GM18499 (cell line): ENCODE data around the gene CAPZB.

Experiments
- ATAC-seq: cut with Tn5 transposase; IDR thresholded peaks from one replicate; pipeline ENCODE4 v1.9.1; 2021; ENCODE audit warnings: moderate number of reproducible peaks; ENCODE audit not compliant: insufficient read depth, unreplicated experiment

CAPZB gene

DNA sequence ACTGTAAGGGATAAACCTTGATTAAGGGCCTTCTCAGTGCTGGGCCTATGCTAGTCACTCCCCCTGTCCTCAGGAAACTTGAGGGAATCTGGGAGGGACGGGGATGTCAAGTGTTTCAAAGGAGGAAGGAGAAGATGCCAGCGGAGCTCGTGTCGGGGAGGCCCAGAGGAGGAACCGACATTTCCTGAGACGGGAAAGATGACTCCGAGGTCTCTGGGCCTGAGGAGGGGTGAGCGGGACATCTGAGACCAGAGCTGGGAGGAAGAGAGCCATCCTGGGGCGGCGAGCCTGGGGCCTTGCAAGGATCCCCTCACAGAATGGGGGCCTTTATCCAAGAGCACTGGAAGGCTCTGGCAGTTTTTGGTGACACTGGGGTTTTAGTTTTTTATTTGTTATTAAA is 162.9 kb downstream of the CAPZB start:
- no peak for ATAC-seq

DNA sequence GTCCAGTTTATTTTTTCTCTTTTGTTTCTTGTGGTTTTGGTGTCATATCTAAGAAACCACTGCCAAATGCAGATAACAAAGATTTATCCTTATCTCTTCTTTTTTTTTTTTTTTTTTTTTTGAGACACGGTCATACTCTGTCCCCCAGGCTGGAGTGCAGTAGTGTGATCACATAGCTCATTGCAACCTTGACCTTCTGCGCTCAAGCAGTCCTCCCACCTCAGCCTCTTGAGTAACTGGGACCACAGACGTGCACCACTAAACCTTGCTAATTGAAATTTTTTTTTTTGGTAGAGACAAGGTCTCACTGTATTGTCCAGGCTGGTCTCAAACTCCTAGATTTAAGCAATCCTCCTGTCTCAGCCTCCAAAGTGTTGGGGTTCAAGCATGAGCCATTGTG is 164.3 kb downstream of the CAPZB start:
- ATAC-seq: no peak

DNA sequence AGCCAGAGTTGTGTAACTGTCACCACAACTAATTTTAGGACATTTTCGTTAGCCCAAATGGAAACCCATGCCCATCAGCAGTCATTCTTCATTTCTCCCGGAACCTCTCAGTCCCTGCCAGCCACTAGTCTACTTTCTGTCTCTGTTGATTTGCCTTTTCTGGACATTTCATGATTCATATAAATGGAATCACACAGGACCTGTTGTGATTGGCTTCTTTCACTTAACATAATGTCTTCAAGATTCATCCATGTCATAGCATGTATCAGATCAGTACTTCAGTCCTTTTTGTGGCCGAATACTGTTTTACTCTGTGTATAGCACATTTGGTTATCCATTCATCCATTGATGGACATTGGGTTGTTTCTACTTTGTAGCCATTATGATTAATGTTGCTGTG is 166.1 kb downstream of the CAPZB start:
- no peak for ATAC-seq

DNA sequence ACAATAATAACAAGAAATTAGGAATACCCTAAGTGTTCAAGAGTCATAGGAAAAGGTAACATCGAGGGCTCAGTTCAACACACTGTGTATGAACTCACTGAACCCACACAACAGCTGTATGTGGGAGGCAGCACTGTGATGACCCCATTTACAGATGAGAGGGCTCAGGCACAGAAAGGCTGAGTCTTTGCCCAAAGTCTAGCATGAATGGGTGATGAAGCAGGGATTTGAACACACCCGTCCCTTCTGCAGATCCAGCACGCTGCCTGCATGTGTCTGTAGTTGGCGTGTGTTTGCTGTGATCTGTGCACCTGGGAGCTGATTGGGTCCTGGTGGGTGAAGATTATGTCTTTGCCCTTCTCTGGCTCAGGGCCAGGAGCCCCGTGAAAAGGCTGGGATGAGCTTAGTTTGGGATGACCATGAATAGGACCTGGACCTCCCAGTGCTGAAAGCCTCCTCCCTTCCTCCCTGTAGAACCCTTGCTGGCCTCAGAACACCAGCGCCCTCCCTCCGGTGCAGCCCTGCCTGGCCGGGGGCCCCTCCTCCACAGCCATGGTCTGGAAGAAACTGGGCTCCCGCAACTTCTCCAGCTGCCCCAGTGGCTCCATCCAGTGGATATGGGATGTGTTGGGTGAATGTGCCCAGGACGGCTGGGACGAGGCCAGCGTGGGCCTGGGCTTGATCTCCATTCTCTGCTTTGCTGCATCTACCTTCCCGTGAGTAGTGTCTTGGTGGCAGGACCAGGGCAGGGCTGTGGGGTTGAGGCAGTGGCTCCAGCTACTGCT is 168.0 kb downstream of the CAPZB start:
- ATAC-seq: no peak

- no peak for ATAC-seq
These were observed 169.8 kb downstream of the CAPZB start for GRCh38 chr1:19315378-19316198.

DNA sequence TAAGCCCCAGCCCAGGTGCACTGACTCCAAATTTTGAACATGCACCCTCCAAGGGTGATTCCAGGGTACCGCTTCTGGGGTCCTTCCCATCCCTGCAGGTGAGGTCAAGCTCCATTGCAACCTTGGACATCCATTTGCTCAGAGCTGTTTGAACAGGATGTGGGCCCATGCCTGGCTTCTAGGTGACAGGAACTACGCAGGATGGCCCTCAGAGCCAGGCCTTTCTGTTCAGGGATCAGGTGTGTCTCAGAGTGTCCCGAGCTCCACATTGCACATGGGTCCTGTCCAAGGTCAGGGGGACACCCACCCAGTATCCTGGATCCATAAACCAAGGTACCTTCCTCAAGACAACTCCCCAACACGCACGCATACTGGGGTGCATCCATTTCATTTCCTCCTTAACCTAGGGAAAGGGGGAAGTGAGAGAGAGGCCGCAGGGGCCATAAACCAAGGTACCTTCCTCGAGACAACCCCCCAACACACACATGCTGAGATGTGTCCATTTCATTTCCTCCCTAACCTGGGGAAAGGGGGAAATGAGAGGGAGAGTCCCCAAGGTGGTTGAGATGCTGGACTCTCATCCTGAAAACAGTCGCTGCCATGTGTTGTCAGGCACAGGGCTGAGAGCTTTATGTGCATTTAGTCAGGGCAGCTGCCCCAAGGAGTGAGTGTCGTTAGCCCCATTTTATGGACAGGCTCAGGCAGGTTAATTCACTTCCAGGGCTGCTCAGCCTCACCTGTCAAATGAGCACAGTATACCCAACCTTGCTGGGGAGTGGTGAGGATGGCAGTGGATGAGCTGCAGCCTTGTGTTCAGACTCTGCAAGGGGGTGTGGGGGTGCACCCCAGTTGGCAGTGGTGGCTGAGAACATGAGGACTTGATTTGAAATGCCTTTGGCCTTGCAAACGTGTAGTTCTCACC is 171.1 kb downstream of the CAPZB start:
- no peak for ATAC-seq

- ATAC-seq: no peak
These were observed 171.7 kb downstream of the CAPZB start for GRCh38 chr1:19313636-19313959.

DNA sequence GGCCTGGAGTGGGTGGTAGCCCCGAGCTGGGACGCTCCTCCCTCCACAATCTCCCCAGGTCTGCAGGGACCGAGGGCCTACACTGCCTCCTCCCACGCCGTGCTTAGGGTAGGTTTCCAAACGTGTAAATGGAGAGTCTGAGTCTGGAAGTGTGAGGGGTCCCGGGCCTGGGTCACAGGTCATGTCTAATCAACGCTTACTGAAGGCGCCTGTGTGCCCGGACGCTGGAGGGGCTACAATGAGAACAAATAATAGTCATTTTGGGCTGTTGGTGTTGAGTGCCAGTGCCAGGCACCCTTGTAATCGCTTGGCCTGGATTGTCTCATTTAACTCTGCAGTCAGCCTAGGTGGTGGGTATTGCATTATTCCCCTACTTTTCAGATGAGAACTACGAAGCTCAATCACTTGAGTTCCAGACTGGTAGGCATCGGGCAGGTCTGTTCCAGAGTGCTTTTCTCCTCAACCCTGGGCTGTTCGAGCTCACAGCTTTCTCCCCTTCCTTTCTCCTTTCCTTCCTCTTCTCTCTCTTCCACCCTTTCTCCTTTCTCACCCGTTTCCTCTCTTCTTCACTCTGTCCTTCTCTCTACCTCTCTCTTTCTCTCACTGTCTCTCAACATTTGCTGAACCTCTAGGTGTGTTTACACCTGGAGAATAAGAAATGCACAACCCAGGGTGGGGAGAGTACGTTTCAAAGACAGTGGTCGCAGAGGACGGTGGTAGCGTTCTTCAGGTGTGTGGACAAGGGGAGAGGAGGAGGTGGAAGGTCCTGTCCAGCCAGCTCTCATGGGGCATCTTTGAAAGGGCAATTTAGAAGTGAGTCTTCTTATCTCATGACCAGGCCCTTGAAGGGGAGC is 172.3 kb downstream of the CAPZB start:
- no peak for ATAC-seq

DNA sequence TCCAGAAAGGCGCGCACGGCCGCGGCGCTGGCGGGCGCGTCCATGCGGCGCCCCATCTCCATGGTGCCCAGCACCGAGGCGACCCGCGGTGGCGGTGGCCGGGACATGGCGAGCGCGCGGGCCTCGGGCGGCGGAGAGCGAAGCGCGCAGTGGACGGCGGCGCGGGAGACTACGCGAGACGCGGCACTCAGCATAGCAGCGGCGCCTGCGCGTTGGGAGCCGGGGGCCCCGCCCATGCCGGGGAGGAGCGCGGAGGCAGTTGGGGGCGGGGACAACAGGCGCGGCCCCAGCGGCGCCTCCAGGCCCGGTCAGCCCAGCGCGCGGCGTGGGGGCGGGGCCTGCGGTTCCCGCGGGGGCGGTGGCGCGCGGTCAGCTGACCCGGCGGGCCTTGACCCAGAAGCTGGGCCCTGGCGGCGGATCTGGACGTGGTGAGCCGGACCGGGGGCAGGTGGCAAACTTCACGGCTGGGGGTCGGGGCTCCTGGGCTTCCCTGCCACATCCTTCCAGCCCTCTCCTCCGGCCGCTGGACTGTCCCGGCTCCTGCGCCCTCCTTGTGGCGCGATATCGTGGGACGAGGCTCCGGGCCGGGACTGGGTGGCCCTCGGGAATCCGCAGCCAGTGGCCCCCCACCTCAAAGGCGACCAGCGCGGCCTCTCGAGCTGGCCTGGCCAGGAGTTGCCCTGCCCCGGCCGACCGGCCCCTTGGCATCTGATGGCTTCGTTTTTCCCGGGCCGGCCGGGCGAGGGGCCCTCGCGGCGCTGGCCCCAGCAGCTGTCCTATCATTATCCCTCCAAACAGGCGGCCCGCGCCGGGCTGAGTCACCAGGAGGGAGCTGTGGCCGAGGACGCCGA is 173.2 kb downstream of the CAPZB start, which contains the start of the genes AKR7A2 and SLC66A1:
Gene AKR7A2, minus strand, starts transcription at position 214 of the 851 bp plus-strand sequence. Its CDS starts 20 bp downstream, at position 194.
Gene SLC66A1, plus strand, starts transcription at position 396 of the 851 bp plus-strand sequence. CDS start 5,352 bp downstream, outside the sequence.
- no peak for ATAC-seq

GRCh38 chr1:19311503-19311930 is 173.8 kb downstream of the CAPZB start:
- no peak for ATAC-seq

GRCh38 chr1:19310720-19311502 is 174.4 kb downstream of the CAPZB start:
- ATAC-seq: no peak

- ATAC-seq: no peak
These were observed 175.3 kb downstream of the CAPZB start for GRCh38 chr1:19310061-19310460.

- ATAC-seq: no peak
These were observed 176.1 kb downstream of the CAPZB start for GRCh38 chr1:19309123-19309813.

GRCh38 chr1:19308509-19308907 is 176.8 kb downstream of the CAPZB start:
- no peak for ATAC-seq

GRCh38 chr1:19307794-19308508 is 177.4 kb downstream of the CAPZB start:
- no peak for ATAC-seq

DNA sequence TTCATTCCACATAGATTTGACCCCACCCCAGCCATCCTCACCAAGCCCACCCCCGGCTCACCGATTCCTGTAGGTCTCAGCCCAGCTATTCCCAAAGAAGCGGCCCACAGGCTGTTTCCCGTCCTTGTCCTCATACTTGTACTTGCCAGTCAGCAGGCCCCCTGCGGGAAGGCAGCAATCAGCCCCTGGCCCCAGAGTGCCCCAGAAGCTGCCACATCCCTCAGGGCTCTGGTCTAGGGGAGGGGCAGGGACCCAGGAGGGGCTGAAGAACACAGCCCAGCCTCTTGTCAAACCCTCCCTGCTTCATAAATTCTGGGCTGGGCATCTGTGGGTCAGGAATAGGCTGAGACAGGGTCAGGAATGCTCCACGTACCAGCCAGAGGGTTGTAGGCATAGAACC is 178.4 kb downstream of the CAPZB start:
- no peak for ATAC-seq

DNA sequence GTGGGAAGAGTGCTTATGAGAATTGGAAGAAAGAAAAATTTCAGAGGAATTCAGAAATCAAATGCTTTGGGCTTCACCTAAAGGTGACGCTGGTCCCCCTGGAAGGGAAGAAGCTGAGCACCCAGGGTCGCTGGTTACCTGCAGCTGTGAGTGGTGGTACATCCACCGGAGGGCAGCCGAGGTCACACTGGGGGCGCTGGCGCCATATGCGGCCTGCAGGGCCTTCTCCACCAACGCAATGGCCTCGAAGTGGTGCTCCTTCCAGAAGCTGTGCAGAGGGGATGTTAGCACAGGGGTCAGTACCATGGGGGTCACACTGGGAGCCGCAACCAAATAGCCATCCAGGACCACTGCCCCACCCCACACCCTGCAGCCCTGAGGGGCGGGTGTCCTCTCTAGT is 179.5 kb downstream of the CAPZB start:
- ATAC-seq: no peak
